HCT116 (cell line): ENCODE measurements around the gene METTL26. TPM values are rescaled to one million over a fixed set of nuclear protein-coding genes. Genes with fewer than 3 reads are reported as not detected.

Experiments used
- ATAC-seq: fragments of 200-7000 bp; cut with Tn5 transposase; 2 replicates; pipeline ENCODE4 v1.9.1; 2020; ENCODE audit warnings: mild to moderate bottlenecking, moderate library complexity
- BruUV-seq: library from RNA; stranded (reverse); fragments of 400-500 nt; replicated peaks from 2 replicates; lab custom pipeline; 2021; lab: Mats Ljungman, UMichigan
- CTCF ChIA-PET: fragments of 300-600 bp; sonication (Branson Sonifier 250); formaldehyde crosslinking; loops from one replicate; lab custom pipeline; 2021; ENCODE audit warnings: antibody characterized with exemption; lab: Charles Lee
- POLR2A ChIA-PET: fragments of 300-600, 350-600 bp; sonication (Branson Sonifier 250); formaldehyde crosslinking; loops from one replicate; lab custom pipeline; 2021; ENCODE audit warnings: antibody characterized with exemption; lab: Charles Lee
- RAD21 ChIA-PET, 2 experiments: fragments of 300-600 bp; sonication (Branson Sonifier 250); formaldehyde crosslinking; loops; one replicate each; lab custom pipeline; 2023; ENCODE audit warnings: low total read pairs in 2 of 2; ENCODE audit not compliant: uncharacterized antibody in 2 of 2, unreplicated experiment in 2 of 2, low non-redundant PET in 1 of 2; lab: Charles Lee
- DNase-seq: peaks from one replicate; pipeline ENCODE4 v3.0.0-alpha.2; 2010; ENCODE audit warnings: low read depth, low spot score
- H2AFZ ChIP-seq: fragments of 200-600 bp; shearing (Covaris generic), sonication (generic); 2 replicates; pipeline ENCODE4 v1.6.1; 2017; ENCODE audit warnings: low read depth, mixed run types, mixed read lengths, antibody characterized with exemption, low read length; ENCODE audit not compliant: poor library complexity, severe bottlenecking
- H3K27ac ChIP-seq: 2 replicates; pipeline ENCODE4 v1.5.1; 2012; ENCODE audit warnings: low read depth, low read length
- H3K27me3 ChIP-seq: fragments of 200-600 bp; sonication (generic); 2 replicates; pipeline ENCODE4 v1.6.1; 2016; ENCODE audit warnings: mixed run types, low read length, mixed read lengths; ENCODE audit not compliant: insufficient read depth
- H3K36me3 ChIP-seq, 2 experiments: fragments of 200-500 bp in 1 of 2; fragments of 200-600 bp in 1 of 2; sonication (Bioruptor generic) in 1 of 2; sonication (generic) in 1 of 2; 2 replicates each; pipeline versions ENCODE4 v1.5.1 to v1.6.1; 2014 to 2016; ENCODE audit warnings: low read length in 2 of 2, inconsistent platforms in 1 of 2, mixed read lengths in 1 of 2, mixed run types in 1 of 2; ENCODE audit not compliant: insufficient read depth in 2 of 2, control insufficient read depth in 1 of 2
- H3K4me1 ChIP-seq, 2 experiments: fragments of 200-600 bp in 1 of 2; sonication (generic) in 1 of 2; 2 replicates each; pipeline versions ENCODE4 v1.5.1 to v1.6.1; 2012 to 2017; ENCODE audit warnings: low read length in 2 of 2, inconsistent platforms in 1 of 2, mild to moderate bottlenecking in 1 of 2, mixed read lengths in 1 of 2, mixed run types in 1 of 2, moderate library complexity in 1 of 2; ENCODE audit not compliant: insufficient read depth in 2 of 2, control insufficient read depth in 1 of 2
- H3K4me2 ChIP-seq: fragments of 200-600 bp; sonication (generic); 2 replicates; pipeline ENCODE4 v1.6.1; 2017; ENCODE audit warnings: mixed run types, low read length, mixed read lengths
- H3K4me3 ChIP-seq, 2 experiments: fragments of 200-600 bp in 1 of 2; sonication (generic) in 1 of 2; replicated peaks in 1 of 2; 2 replicates each; pipeline ENCODE4 v1.5.1; 2011 to 2016; ENCODE audit warnings: low read length in 2 of 2, control low read depth in 1 of 2, low read depth in 1 of 2, mild to moderate bottlenecking in 1 of 2, mixed read lengths in 1 of 2, mixed run types in 1 of 2
- H3K79me2 ChIP-seq: fragments of 200-600 bp; sonication (generic); 2 replicates; pipeline ENCODE4 v1.6.1; 2017; ENCODE audit warnings: mild to moderate bottlenecking, mixed run types, low read length, moderate library complexity, mixed read lengths; ENCODE audit not compliant: insufficient read depth
- H3K9ac ChIP-seq: fragments of 200-600 bp; sonication (generic); 2 replicates; pipeline ENCODE4 v1.6.1; 2016; ENCODE audit warnings: low read length, mixed read lengths
- H3K9me2 ChIP-seq: fragments of 200-600 bp; sonication (generic), shearing (Covaris generic); 2 replicates; pipeline ENCODE4 v1.6.1; 2017; ENCODE audit warnings: mixed run types, mild to moderate bottlenecking, moderate library complexity; ENCODE audit not compliant: insufficient read depth
- H3K9me3 ChIP-seq, 2 experiments: fragments of 200-500 bp in 1 of 2; fragments of 200-600 bp in 1 of 2; sonication (Bioruptor generic) in 1 of 2; sonication (generic) in 1 of 2; 2 replicates each; pipeline ENCODE4 v1.6.1; 2014 to 2017; ENCODE audit warnings: low read length in 2 of 2, mixed read lengths in 2 of 2, inconsistent platforms in 1 of 2, low read depth in 1 of 2, mild to moderate bottlenecking in 1 of 2, mixed run types in 1 of 2, moderate library complexity in 1 of 2; ENCODE audit not compliant: control insufficient read depth in 1 of 2, insufficient read depth in 1 of 2
- H4K20me1 ChIP-seq: fragments of 200-600 bp; sonication (generic), shearing (Covaris generic); 2 replicates; pipeline ENCODE4 v1.6.1; 2017; ENCODE audit warnings: mixed run types, mild to moderate bottlenecking, moderate library complexity; ENCODE audit not compliant: insufficient read depth
- CBX3 ChIP-seq: IDR thresholded peaks from 2 replicates; pipeline ENCODE4 v1.6.1; 2012; ENCODE audit warnings: low read depth
- EGR1 ChIP-seq: IDR thresholded peaks from 2 replicates; pipeline ENCODE4 v1.6.1; 2012; ENCODE audit warnings: low read depth
- FOSL1 ChIP-seq: IDR thresholded peaks from 2 replicates; pipeline ENCODE4 v1.6.1; 2012; ENCODE audit warnings: low read depth
- JUND ChIP-seq: IDR thresholded peaks from 2 replicates; pipeline ENCODE4 v1.6.1; 2012
- POLR2AphosphoS5 ChIP-seq: IDR thresholded peaks from 2 replicates; pipeline ENCODE4 v1.6.1; 2011; ENCODE audit warnings: mild to moderate bottlenecking, low read depth, low read length, moderate library complexity
- RAD21 ChIP-seq: IDR thresholded peaks from 2 replicates; pipeline ENCODE4 v1.6.1; 2012; ENCODE audit warnings: low read depth, mild to moderate bottlenecking
- SP1 ChIP-seq: IDR thresholded peaks from 2 replicates; pipeline ENCODE4 v1.6.1; 2012; ENCODE audit warnings: low read depth
- SRF ChIP-seq: IDR thresholded peaks from 2 replicates; pipeline ENCODE4 v1.6.1; 2012; ENCODE audit warnings: low read depth
- TCF7L2 ChIP-seq: IDR thresholded peaks from 2 replicates; pipeline ENCODE4 v1.7.0; 2011; ENCODE audit warnings: borderline replicate concordance, inconsistent platforms; ENCODE audit not compliant: insufficient read depth, insufficient read length; ENCODE audit errors: extremely low read depth
- YY1 ChIP-seq: IDR thresholded peaks from 2 replicates; pipeline ENCODE4 v1.6.1; 2011; ENCODE audit warnings: low read length, low read depth, moderate library complexity, mild to moderate bottlenecking; ENCODE audit not compliant: insufficient replicate concordance; ENCODE audit errors: extremely low read depth
- ZFX ChIP-seq: fragments of 450-650 bp; IDR thresholded peaks from 2 replicates; pipeline ENCODE4 v1.6.1; 2017
- intact Hi-C: fragments of 100-400 bp; cut with micrococcal nuclease; formaldehyde crosslinking; loops from 2 replicates; pipeline ENCODE4 v1.10.0; 2022
- total RNA-seq: library from RNA; stranded (reverse); gene quantifications from one replicate; pipeline ENCODE4 v1.2.1, GENCODE V29; 2021; ENCODE audit not compliant: unreplicated experiment
- TF ChIP-seq, protein P1 (sequence below): IDR thresholded peaks from 2 replicates; pipeline ENCODE4 v1.6.1; 2011; ENCODE audit warnings: mild to moderate bottlenecking, low read length, moderate library complexity; ENCODE audit not compliant: insufficient replicate concordance; ENCODE audit errors: extremely low read depth
- TF ChIP-seq, protein P2 (sequence below), 3 experiments: fragments of 200-600 bp in 1 of 3; sonication (generic) in 1 of 3; IDR thresholded peaks in 2 of 3; conservative IDR thresholded peaks in 1 of 3; 2 replicates each; pipeline ENCODE4 v1.5.1; 2012 to 2017; ENCODE audit warnings: low read depth in 2 of 3, low read length in 2 of 3, antibody characterized with exemption in 1 of 3, borderline replicate concordance in 1 of 3, control low read depth in 1 of 3, mild to moderate bottlenecking in 1 of 3, mixed read lengths in 1 of 3, mixed run types in 1 of 3, moderate library complexity in 1 of 3; ENCODE audit not compliant: insufficient read depth in 1 of 3

The METTL26 gene
- total RNA-seq, 1 experiment from 2014 or later, result 85.7 TPM

DNA sequence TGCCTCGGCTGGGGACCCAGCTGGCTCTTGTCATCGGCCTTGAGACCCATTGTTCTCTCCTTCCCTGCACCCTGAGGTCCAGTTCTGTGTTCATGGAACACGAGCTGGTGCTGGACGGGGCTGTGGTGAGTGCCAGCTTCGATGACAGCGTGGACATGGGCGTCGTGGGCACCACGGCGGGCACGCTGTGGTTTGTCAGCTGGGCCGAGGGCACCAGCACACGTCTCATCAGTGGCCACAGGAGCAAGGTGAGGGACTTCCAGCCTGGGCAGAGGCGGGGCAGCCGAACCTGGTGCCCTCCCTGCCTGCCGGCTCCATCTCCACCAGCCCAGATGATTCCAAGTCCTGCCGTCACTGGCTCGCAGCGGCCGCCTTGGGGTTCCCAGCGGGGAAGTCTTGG lies 26.5 kb upstream of the METTL26 start:
- POLR2A ChIA-PET, result no interaction called here
- no peak overlapping the region for H3K9ac ChIP-seq
- H2AFZ ChIP-seq, result no peak overlapping the region
- H3K9me2 ChIP-seq, result no peaks in the 10 kb centered on the region
- TF ChIP-seq SRF, result no peak
- no peaks in the 10 kb centered on the region for H3K9me3 ChIP-seq
- no peak overlapping the region for H3K4me3 ChIP-seq
- H3K27me3 ChIP-seq, result no peaks in the 10 kb centered on the region
- BruUV-seq, result TSS peak; percentile 29
- no peaks in the 10 kb centered on the region for H3K36me3 ChIP-seq
- H4K20me1 ChIP-seq, result no peaks in the 10 kb centered on the region
- H3K27ac ChIP-seq, result no peak overlapping the region
- intact Hi-C loops, result no loop called here
- ATAC-seq (no peak), DNase-seq (no peak)
- no peak overlapping the region for H3K4me2 ChIP-seq
- RAD21 ChIA-PET, result no interaction called here
- no peaks in the 10 kb centered on the region for H3K79me2 ChIP-seq
- peaks cover 3 to 12% of the 10 kb centered on the region in 2 experiments; a peak in 2 of 4 replicates for H3K4me1 ChIP-seq
- CTCF ChIA-PET, result no interaction called here

DNA sequence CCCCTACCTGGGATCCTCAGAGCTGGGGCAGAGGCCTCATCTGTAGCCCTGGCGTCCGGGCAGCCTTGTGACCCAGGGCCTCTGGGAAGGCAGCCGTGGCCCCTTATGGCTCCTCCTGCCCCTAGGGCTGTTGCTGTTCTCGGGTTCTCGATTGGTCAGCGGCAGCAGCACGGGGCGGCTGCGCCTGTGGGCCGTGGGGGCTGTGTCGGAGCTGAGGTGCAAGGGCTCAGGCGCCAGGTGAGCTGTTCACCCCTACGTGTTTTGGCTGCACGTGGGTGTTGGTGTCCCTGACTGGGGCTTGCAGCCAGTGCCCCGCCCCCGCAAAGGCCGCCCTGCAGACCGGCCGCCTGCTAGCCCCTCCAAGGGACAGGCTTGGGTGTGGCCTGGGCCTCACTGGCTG lies 26.0 kb upstream of the METTL26 start:
- no TSS peak for BruUV-seq
- Histone ChIP-seq H3K9me2 (no peaks in the 10 kb centered on the region), H3K9me3 (no peaks in the 10 kb centered on the region), H3K27ac (no peak overlapping the region; the same call in 1 of the 2 replicates)
- intact Hi-C loops, result no loop called here
- TF ChIP-seq POLR2AphosphoS5, result no peak
- TF ChIP-seq SP1, result no peak
- TF ChIP-seq FOSL1, result no peak
- TF ChIP-seq, protein P1, sequence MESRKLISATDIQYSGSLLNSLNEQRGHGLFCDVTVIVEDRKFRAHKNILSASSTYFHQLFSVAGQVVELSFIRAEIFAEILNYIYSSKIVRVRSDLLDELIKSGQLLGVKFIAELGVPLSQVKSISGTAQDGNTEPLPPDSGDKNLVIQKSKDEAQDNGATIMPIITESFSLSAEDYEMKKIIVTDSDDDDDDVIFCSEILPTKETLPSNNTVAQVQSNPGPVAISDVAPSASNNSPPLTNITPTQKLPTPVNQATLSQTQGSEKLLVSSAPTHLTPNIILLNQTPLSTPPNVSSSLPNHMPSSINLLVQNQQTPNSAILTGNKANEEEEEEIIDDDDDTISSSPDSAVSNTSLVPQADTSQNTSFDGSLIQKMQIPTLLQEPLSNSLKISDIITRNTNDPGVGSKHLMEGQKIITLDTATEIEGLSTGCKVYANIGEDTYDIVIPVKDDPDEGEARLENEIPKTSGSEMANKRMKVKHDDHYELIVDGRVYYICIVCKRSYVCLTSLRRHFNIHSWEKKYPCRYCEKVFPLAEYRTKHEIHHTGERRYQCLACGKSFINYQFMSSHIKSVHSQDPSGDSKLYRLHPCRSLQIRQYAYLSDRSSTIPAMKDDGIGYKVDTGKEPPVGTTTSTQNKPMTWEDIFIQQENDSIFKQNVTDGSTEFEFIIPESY, result no peak
- no peak for TF ChIP-seq RAD21
- TF ChIP-seq JUND, result no peak
- no peak for TF ChIP-seq YY1
- TF ChIP-seq TCF7L2, result no peak
- TF ChIP-seq, protein P2, sequence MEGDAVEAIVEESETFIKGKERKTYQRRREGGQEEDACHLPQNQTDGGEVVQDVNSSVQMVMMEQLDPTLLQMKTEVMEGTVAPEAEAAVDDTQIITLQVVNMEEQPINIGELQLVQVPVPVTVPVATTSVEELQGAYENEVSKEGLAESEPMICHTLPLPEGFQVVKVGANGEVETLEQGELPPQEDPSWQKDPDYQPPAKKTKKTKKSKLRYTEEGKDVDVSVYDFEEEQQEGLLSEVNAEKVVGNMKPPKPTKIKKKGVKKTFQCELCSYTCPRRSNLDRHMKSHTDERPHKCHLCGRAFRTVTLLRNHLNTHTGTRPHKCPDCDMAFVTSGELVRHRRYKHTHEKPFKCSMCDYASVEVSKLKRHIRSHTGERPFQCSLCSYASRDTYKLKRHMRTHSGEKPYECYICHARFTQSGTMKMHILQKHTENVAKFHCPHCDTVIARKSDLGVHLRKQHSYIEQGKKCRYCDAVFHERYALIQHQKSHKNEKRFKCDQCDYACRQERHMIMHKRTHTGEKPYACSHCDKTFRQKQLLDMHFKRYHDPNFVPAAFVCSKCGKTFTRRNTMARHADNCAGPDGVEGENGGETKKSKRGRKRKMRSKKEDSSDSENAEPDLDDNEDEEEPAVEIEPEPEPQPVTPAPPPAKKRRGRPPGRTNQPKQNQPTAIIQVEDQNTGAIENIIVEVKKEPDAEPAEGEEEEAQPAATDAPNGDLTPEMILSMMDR (IDR thresholded peaks at IDR 0.05 in 2 of 3, conservative IDR thresholded peaks at IDR 0.05 in 1 of 3; ENCODE audit: borderline replicate concordance in 1 of 3, insufficient read depth in 1 of 3, low read depth in 2 of 3, low read length in 2 of 3), result no peak
- no peak for TF ChIP-seq ZFX
- TF ChIP-seq EGR1, result no peak
- TF ChIP-seq CBX3, result no peak
- TF ChIP-seq, all 23 proteins: peak for 0
- Histone ChIP-seq H3K4me1 (peaks cover 3 to 9% of the 10 kb centered on the region in 2 experiments; a peak in 2 of 4 replicates), H3K36me3 (no peaks in the 10 kb centered on the region), H4K20me1 (no peaks in the 10 kb centered on the region), H3K79me2 (no peaks in the 10 kb centered on the region), H3K9ac (no peak overlapping the region), H3K27me3 (no peaks in the 10 kb centered on the region), H3K4me3 (no peak overlapping the region), H3K4me2 (no peak overlapping the region), H2AFZ (no peak overlapping the region)
- no peak for DNase-seq
- ChIA-PET CTCF (no interaction called here), RAD21 (no interaction called here), POLR2A (no interaction called here)
- ATAC-seq, result no peak
